ENCODE results near the gene TRIM7. TPM values are rescaled to one million over a fixed set of nuclear protein-coding genes. Genes with fewer than 3 reads are reported as not detected.

The TRIM7 gene
- total and polyA plus RNA-seq, 9 donors: 0.34 to 2.9 (median 0.82) TPM

DNA sequence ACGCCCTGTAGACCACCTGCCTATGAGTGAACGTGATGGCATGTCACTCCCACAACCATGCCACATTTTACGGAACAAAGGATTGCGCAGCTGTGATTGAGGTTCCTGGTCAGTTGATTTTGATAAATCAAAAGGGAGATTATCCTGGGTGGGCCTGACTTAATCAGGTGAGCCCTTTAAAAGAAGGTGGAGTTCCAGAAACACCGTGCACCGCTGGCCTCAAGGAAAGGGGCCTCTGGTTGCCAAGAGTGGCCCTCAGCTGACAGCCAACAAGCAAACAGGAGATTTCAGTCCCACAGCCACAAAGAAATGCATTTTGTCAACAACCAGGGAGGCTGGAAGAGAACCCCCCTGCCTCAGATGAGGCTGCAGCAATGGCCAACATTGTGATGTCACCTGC is 19.0 kb downstream of the TRIM7 start:
- intact Hi-C loops (cut with DNase I): loop anchor here in 3 of 4 donors (5.0 to 10.0 kb wide), 3 partner anchors 36 to 401 kb away; partner anchors contain the start of genes TRIM41 (in 1 of the 3) and TRIM52 (in 1 of the 3)
- H3K9me3 ChIP-seq: no peaks in the 10 kb centered on the region
- TF ChIP-seq, protein P1, sequence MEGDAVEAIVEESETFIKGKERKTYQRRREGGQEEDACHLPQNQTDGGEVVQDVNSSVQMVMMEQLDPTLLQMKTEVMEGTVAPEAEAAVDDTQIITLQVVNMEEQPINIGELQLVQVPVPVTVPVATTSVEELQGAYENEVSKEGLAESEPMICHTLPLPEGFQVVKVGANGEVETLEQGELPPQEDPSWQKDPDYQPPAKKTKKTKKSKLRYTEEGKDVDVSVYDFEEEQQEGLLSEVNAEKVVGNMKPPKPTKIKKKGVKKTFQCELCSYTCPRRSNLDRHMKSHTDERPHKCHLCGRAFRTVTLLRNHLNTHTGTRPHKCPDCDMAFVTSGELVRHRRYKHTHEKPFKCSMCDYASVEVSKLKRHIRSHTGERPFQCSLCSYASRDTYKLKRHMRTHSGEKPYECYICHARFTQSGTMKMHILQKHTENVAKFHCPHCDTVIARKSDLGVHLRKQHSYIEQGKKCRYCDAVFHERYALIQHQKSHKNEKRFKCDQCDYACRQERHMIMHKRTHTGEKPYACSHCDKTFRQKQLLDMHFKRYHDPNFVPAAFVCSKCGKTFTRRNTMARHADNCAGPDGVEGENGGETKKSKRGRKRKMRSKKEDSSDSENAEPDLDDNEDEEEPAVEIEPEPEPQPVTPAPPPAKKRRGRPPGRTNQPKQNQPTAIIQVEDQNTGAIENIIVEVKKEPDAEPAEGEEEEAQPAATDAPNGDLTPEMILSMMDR (IDR thresholded peaks at IDR 0.05): no peak
- no peak for TF ChIP-seq POLR2A (IDR thresholded peaks at IDR 0.05)
- TF ChIP-seq EP300 (IDR thresholded peaks at IDR 0.05): no peak
- WGBS, 3 donors: 84 to 88% (median 84%) methylated on average over 6 of the region's 6 CpGs
- H3K4me1 ChIP-seq (ENCODE audit: insufficient read depth): peaks cover 2% of the 10 kb centered on the region
- H3K27ac ChIP-seq: no peak overlapping the region
- H3K36me3 ChIP-seq: no peaks in the 10 kb centered on the region
- H3K27me3 ChIP-seq: no peaks in the 10 kb centered on the region
- H3K4me3 ChIP-seq: no peak overlapping the region
- DNase-seq: no peak

DNA sequence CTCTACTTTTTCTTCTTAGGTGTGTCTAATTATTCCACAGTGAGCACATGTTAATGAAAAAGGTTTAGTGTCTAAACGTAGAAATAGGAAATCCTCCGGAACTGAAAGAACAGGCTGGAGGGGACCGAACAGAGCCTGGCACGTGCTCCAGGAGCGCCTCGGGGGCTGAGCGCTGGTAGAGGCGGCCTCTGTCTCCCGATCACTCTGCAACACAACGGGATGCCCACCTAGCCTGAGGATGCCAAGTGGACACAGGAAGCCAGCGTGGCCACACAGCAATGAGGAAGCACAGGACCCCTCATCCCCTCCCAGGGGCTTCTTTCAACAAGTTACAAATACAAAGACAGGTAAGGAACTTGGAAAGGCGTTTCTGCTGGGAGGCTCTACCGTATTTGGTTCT is 19.4 kb downstream of the TRIM7 start:
- H3K27me3 ChIP-seq: no peaks in the 10 kb centered on the region
- intact Hi-C loops (cut with DNase I): loop anchor here in 3 of 4 donors (5.0 to 10.0 kb wide), 3 partner anchors 37 to 401 kb away; partner anchors contain the start of genes TRIM41 (in 1 of the 3) and TRIM52 (in 1 of the 3)
- no peak for TF ChIP-seq POLR2A (IDR thresholded peaks at IDR 0.05)
- no peak for TF ChIP-seq EP300 (IDR thresholded peaks at IDR 0.05)
- TF ChIP-seq, protein P1 (IDR thresholded peaks at IDR 0.05): no peak
- H3K9me3 ChIP-seq: no peaks in the 10 kb centered on the region
- H3K4me3 ChIP-seq: no peak overlapping the region
- H3K27ac ChIP-seq: no peak overlapping the region
- peaks cover 2% of the 10 kb centered on the region for H3K4me1 ChIP-seq (ENCODE audit: insufficient read depth)
- no peak for DNase-seq
- 91 to 95% (median 94%) methylated on average over 13 of the region's 13 CpGs for WGBS, 3 donors
- no peaks in the 10 kb centered on the region for H3K36me3 ChIP-seq

DNA sequence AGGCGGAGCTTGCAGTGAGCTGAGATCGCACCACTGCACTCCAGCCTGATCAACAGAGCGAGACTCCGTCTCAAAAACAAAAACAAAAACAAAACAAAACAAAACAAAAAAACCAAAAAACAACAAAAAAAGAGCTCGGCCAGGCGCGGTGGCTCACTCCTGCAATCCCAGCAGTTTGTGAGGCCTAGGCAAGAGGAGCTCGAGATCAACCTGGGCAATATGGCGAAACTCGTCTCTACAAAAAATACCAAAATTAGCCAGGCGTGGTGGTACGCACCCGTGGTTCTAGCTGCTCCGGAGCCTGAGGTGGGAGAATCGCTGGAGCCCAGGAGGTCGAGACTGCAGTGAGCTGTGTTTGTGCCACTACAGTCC is 20.2 kb downstream of the TRIM7 start:
- intact Hi-C loops (cut with DNase I): loop anchor here in 3 of 4 donors (5.0 to 10.0 kb wide), 3 partner anchors 37 to 400 kb away; partner anchors contain the start of genes TRIM41 (in 1 of the 3) and TRIM52 (in 1 of the 3)
- Histone ChIP-seq H3K27me3 (no peaks in the 10 kb centered on the region), H3K4me1 (ENCODE audit: insufficient read depth) (peaks cover 2% of the 10 kb centered on the region), H3K36me3 (no peaks in the 10 kb centered on the region), H3K4me3 (no peak overlapping the region), H3K27ac (no peak overlapping the region), H3K9me3 (no peaks in the 10 kb centered on the region)
- 70 to 85% (median 84%) methylated on average over 16 of the region's 16 CpGs for WGBS, 3 donors
- DNase-seq: no peak
- no peak for TF ChIP-seq EP300 (IDR thresholded peaks at IDR 0.05)

DNA sequence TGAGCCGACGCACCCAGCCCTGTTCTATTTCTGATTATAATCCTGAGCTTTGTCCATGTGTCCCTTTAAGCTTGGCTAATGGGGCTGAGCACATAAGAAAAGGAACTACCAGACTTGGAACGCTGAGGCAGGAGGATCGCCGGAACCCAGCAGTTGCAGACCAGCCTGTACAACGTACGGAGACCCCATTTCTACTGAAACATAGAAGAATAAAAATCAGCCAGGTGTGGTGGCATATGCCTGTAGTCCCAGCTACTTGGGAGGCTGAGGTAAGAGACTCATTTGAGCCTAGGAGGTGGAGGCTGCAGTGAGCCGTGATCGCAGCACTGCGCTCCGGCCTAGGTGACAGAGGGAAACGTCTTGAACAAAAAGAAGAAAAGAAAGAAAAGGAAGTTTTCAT is 22.3 kb downstream of the TRIM7 start:
- Histone ChIP-seq H3K9me3 (no peaks in the 10 kb centered on the region), H3K4me1 (ENCODE audit: insufficient read depth) (peaks cover 2% of the 10 kb centered on the region), H3K4me3 (no peak overlapping the region), H3K36me3 (no peaks in the 10 kb centered on the region), H3K27me3 (no peaks in the 10 kb centered on the region), H3K27ac (no peak overlapping the region)
- 68 to 82% (median 74%) methylated on average over 12 of the region's 12 CpGs for WGBS, 3 donors
- TF ChIP-seq, protein P1 (IDR thresholded peaks at IDR 0.05): no peak
- TF ChIP-seq EP300 (IDR thresholded peaks at IDR 0.05): no peak
- no peak for DNase-seq
- intact Hi-C loops (cut with DNase I): loop anchor here in 2 of 4 donors (10.0 kb wide), 1 partner anchor 398 kb away; no protein-coding TSS in a partner anchor
